ENCODE data around the gene VWA2.
A peak's percentile ranks its signal among the peaks of the same experiment; 100 is the strongest.

Gene VWA2

GRCh38 chr10:114291516-114291915 lies 52.5 kb downstream of the VWA2 start:
- no peak overlapping the region for H3K4me3 ChIP-seq
- DNase-seq = no peak
- H3K27me3 ChIP-seq = no peaks in the 10 kb centered on the region
- TF ChIP-seq, protein P1, sequence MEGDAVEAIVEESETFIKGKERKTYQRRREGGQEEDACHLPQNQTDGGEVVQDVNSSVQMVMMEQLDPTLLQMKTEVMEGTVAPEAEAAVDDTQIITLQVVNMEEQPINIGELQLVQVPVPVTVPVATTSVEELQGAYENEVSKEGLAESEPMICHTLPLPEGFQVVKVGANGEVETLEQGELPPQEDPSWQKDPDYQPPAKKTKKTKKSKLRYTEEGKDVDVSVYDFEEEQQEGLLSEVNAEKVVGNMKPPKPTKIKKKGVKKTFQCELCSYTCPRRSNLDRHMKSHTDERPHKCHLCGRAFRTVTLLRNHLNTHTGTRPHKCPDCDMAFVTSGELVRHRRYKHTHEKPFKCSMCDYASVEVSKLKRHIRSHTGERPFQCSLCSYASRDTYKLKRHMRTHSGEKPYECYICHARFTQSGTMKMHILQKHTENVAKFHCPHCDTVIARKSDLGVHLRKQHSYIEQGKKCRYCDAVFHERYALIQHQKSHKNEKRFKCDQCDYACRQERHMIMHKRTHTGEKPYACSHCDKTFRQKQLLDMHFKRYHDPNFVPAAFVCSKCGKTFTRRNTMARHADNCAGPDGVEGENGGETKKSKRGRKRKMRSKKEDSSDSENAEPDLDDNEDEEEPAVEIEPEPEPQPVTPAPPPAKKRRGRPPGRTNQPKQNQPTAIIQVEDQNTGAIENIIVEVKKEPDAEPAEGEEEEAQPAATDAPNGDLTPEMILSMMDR (IDR thresholded peaks at IDR 0.05) = no peak
- no peaks in the 10 kb centered on the region for H3K4me1 ChIP-seq
- intact Hi-C loops (cut with DNase I; ENCODE audit: low total_unique reads) = no loop called here
- peaks cover 15 to 21% (median 16%) of the 10 kb centered on the region in 3 donors for H3K36me3 ChIP-seq
- peaks cover 0 to 15% (median 9%) of the 10 kb centered on the region in 3 donors for H3K9me3 ChIP-seq
- no peak overlapping the region for H3K27ac ChIP-seq

DNA sequence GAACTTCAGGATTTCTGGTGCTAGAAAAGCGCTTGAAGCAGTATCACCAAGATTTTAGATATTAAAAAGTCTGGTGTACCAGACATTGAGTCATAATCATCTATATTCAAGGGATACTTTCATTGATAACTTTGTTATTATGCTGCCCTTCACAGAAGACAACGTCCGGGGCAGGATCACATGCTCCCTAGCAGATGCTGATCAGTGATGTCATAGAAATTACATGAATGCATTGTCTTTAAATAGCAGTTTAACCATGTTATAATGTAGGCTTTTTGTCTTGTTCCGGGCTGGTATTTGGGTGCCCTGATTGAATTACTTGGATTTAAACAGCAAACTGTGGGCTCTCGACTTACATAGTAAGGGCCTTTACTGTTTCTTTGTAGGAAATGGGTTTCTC lies 54.0 kb downstream of the VWA2 start:
- peaks cover 22 to 36% (median 32%) of the 10 kb centered on the region in 3 donors for H3K36me3 ChIP-seq
- TF ChIP-seq, protein P1 (IDR thresholded peaks at IDR 0.05) = no peak
- peaks cover 0 to 15% (median 9%) of the 10 kb centered on the region in 3 donors for H3K9me3 ChIP-seq
- no peak overlapping the region for H3K4me3 ChIP-seq
- H3K4me1 ChIP-seq = no peaks in the 10 kb centered on the region
- H3K27me3 ChIP-seq = no peaks in the 10 kb centered on the region
- intact Hi-C loops (cut with DNase I; ENCODE audit: low total_unique reads) = no loop called here
- DNase-seq = peak in 1 of 2 donors; percentile 10
- H3K27ac ChIP-seq = no peak overlapping the region

DNA sequence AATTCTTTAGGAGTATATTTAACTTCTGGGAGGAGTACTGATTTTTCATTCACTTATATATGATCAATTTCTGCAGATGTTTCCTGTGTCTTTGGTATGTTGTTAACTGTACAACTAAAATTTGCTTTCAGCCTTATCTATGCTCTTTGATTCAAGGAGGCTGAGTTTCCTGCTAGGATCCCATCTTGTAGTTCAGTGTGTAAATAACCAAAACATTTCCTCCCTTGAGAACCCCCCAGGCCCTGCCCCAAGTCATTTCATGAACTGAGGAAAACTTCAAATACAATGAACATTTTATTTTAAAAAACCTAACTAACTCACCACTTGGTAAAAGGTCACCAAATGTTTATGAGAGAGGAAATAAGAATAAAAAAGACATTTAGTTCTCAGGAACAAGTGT lies 55.5 kb downstream of the VWA2 start:
- Histone ChIP-seq H3K36me3 (peaks cover 22 to 47% (median 34%) of the 10 kb centered on the region in 3 donors), H3K4me3 (no peak overlapping the region), H3K4me1 (no peaks in the 10 kb centered on the region), H3K27ac (no peak overlapping the region), H3K27me3 (no peaks in the 10 kb centered on the region), H3K9me3 (peaks cover 0 to 15% (median 9%) of the 10 kb centered on the region in 3 donors)
- DNase-seq = peak in 1 of 2 donors; percentile 19
- TF ChIP-seq, protein P1 (IDR thresholded peaks at IDR 0.05) = no peak
- intact Hi-C loops (cut with DNase I; ENCODE audit: low total_unique reads) = no loop called here

DNA sequence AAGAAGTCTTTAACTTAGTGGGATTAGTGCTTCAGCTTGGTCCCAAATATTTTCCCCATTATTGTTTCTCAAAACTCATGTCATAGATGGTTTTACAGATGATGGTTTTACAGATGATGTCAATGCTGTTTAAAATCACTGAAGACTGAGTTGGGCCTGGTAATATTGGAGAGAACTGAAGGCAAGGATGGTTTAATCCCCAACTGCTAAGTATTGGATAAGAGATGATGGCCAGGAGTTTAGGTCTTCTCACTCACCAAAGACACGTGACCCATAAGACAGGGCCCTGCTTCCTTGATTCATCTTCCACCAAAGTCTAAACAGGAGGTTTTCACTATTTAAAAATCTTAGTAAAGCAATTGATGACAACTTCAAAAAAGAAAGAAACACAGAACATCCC lies 56.3 kb downstream of the VWA2 start:
- Histone ChIP-seq H3K27me3 (no peaks in the 10 kb centered on the region), H3K9me3 (peaks cover 0 to 15% (median 9%) of the 10 kb centered on the region in 3 donors), H3K4me3 (no peak overlapping the region), H3K27ac (no peak overlapping the region), H3K36me3 (peaks cover 22 to 54% (median 34%) of the 10 kb centered on the region in 3 donors), H3K4me1 (no peaks in the 10 kb centered on the region)
- intact Hi-C loops (cut with DNase I; ENCODE audit: low total_unique reads) = no loop called here
- TF ChIP-seq, protein P1 (IDR thresholded peaks at IDR 0.05) = no peak
- no peak for DNase-seq

DNA sequence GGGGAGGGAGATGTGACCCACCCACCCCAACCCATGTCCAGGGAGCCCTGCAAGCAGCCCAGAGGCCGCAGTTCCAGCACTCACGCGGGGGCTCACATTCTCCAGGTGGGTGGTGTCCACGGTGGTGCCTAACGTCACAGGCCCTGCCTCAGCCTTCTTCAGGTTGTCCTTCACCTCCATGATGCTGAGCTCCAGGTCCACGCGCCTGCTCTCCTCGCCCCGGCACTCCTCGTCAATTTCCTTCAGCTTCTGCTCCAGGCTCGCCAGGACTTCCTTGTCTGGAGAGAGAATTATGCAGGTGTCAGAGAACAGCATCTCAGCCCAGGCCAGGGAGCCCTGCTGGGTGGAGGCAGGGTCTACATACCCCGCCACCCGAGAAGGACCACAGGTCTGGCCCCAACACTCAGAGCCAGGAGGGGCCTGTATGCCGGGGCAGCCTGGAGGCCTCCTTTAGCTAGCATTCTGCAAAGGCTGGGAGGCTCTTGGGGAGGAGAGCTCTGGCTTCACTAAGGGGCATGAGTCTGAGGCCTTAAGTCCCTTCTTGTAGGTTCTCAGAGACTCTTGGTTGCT lies 58.2 kb downstream of the VWA2 start:
- Histone ChIP-seq H3K27me3 (no peaks in the 10 kb centered on the region), H3K4me3 (no peak overlapping the region), H3K27ac (no peak overlapping the region), H3K36me3 (peaks cover 22 to 56% (median 34%) of the 10 kb centered on the region in 3 donors), H3K9me3 (peaks cover 0 to 15% (median 9%) of the 10 kb centered on the region in 3 donors), H3K4me1 (peaks cover 0 to 11% (median 9%) of the 10 kb centered on the region in 4 donors)
- intact Hi-C loops (cut with DNase I; ENCODE audit: low total_unique reads) = no loop called here
- TF ChIP-seq, protein P1 (IDR thresholded peaks at IDR 0.05) = no peak
- peak in 1 of 2 donors; percentile 46 for DNase-seq
